Stimulated activated CD8-positive, alpha-beta memory T cell treated with anti-CD3 and anti-CD28 coated beads, Interleukin-15, amount 100 ng/mL, for 24 hours (primary cell): ENCODE results near the gene PTGES3L.
A peak's percentile ranks its signal among the peaks of the same experiment; 100 is the strongest.
"Not testable (repeated sequence)": the region's sequence is repeated elsewhere in the genome, so short reads cannot be mapped to it uniquely, and the experiment has no call there.

ENCODE experiments used
- DNase-seq: peaks from one replicate; pipeline ENCODE4 v3.0.0-alpha.2; 2020; ENCODE audit warnings: low read depth

The PTGES3L gene

DNA sequence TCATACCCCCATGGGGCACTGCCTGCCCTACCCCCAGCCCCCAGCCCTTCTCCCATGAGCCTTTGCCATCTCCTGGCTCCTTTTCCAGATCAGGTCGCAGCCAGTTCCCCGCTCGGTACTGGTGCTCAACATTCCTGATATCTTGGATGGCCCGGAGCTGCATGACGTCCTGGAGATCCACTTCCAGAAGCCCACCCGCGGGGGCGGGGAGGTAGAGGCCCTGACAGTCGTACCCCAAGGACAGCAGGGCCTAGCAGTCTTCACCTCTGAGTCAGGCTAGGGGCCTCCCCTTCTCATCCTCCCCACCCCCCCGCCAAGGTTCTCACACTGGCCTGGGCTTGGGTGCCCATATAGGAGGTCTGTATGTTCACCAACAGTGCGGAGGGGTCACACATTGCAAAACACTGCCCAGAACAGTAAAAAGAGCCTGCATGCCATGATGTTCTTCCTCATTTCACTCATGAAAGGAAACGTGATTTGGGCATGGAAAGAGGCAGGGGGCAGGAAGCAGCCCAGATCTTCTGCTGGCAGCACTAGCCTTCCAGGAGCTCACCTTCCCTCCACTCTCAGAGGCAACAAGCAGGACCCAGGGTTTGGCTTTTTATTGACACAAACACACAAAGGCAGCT is 34.3 kb upstream of the PTGES3L start:
- DNase-seq, result no peak

DNA sequence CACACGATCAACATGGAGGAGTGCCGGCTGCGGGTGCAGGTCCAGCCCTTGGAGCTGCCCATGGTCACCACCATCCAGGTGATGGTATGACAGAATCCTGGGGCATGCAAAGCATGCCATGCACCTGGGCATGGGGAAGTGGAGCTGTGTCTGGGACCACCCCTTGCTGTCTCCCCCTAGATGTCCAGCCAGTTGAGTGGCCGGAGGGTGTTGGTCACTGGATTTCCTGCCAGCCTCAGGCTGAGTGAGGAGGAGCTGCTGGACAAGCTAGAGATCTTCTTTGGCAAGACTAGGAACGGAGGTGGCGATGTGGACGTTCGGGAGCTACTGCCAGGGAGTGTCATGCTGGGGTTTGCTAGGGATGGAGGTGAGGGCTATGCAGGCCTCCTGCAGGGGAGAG is 33.4 kb upstream of the PTGES3L start:
- DNase-seq, result no peak

DNA sequence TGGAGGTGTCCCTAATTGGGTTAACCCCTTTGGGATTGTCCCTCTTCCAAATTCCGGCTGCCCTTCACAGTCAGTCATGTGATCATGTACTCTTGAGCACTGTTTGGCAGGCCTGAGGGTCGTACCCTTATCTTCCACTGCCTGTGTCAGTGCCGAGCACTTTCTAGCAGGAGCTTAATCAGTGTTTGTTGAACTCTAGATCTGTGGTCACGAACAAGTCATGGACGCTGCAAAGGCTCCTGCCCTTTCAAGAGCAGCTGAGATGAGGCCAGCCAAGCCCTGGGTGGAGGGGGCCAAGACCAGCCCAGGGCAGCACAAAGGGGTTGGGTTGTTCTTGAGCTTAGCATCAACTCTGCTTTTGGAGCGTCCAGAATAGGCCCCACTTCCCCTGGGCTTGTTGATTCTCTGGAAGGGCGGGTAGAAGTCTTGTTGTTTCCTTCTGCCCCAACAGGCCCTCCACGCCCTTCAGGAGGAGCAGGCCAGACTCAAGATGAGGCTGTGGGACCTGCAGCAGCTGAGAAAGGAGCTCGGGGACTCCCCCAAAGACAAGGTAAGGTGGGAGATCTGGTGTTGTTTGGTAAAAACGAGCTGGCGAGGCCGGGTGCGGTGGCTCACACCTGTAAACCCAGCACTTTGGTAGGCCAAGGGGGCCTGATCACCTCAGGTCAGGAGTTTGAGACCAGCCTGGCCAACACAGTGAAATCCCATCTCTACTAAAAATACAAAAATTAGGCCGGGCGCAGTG is 32.0 kb upstream of the PTGES3L start:
- DNase-seq, result no peak

DNA sequence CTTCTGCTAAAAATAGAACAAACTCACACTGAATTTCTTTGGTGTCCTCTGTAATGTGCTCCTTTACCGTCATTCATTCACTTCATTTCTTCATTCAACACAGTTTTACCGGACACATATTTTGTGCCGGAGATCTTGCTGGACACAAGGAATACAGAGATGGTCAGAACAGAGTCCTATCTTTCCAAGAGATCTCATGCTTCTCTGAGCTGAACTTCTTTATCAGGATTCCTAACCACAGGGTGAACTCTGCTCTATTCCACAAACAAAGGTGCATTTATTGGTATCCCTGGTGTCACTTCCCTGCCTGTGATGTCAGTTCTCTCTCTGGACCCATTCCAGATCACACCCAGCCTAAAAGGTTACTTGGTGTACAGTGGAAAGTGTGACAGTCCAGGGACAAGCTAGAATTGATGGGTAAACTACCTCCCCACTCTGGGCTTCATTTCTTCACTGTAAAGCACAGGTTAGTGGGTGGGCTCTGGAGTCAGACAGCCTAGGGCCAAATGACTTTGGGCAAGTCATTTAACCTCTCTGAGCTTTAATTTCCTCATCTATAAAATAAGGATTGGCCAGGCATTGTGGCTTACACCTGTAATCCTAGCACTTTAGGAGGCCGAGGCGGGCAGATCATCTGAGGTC is 30.9 kb upstream of the PTGES3L start:
- DNase-seq, result no peak

DNA sequence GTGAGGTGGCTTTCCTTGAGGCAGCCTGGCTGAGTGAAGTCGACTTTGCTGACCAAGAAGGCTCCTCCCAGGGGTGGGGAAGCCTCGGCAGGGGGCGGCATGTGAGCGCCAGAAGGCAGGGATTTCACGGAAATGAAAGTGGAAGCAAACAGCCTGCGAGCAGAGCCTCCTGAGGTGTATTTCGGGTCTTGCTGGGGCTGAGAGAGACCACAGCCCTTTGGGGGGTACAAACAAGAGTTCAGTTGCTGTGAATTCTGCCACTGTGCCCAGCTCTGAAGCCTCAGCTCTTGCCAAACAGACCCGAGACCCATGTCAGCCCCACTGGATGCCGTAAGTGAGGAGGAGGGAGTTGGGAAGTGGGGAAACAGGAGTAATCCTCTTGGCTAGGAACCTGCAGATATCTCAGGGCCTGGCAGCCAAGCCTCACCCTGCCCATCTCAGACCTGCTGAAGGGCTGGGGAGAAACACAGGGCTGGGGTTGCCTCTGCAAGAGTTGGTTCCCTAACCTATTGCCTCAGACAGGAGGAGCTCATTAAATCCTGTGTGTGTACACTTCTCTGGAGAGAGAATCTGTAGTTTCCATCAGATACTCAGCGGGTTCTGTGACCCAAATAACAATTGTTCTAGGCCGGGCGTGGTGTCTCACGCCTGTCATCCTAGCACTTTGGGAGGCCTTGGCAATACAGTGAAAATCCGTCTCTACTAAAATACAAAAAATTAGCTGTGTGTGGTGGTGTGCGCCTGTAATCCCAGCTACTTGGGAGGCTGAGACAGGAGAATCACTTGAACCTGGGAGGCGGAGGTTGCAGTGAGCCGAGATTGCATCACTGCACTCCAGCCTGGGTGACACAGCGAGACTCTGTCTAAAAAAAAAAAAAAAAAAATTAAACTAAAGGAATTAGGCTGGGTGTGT is 27.0 kb upstream of the PTGES3L start, which contains the start of gene IFI35:
Gene IFI35, plus strand, starts transcription at position 146 of the 913 bp plus-strand sequence. Its CDS starts 164 bp downstream, at position 310.
- peak; percentile 53 for DNase-seq

DNA sequence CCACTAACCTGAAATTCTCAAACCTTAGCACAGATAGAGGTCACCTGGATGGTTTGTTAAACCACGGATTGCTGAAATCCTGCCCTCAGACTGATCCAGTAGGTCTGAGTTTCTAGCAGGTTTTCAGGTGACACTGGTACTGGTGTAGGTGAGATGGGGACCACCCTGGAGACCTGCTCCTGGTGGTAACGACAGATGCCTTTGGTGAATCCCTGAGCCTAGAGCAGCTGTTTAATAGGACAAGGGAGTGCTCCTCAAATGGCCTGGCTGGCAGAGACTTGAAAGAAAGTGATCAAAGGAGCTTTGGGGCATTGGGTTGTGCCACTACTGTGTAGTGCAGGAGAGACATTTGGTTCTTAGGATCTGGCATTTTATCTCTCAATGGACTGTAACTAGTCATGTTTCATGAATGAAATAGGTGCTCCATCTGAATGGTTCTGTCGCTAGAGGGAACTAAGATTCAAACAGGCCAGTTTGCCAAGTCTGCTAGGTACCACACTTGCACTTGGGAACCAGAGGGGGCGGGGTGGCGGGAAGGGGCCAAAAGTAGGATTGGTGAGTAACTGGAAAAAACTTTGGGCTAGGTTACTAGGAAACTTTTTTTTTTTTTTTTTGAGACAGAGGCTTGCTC is 23.8 kb upstream of the PTGES3L start:
- no peak for DNase-seq

DNA sequence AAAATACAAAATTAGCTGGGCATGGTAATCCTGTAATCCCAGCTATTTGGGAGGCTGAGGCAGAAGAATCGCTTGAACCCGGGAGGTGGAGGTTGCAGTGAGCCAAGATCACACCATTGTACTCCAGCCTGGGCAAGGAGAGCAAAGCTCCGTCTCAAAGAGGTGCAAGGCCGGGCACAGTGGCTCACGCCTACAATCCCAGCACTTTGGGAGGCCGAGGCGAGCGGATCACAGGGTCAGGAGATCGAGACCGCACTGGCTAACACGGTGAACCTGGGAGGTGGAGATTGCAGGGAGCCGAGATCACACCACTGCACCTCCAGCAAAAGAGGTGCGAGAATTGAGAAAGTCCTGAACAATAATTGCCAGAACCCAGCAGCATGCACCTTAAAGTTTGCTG is 21.0 kb upstream of the PTGES3L start:
- DNase-seq, result not testable (repeated sequence)

DNA sequence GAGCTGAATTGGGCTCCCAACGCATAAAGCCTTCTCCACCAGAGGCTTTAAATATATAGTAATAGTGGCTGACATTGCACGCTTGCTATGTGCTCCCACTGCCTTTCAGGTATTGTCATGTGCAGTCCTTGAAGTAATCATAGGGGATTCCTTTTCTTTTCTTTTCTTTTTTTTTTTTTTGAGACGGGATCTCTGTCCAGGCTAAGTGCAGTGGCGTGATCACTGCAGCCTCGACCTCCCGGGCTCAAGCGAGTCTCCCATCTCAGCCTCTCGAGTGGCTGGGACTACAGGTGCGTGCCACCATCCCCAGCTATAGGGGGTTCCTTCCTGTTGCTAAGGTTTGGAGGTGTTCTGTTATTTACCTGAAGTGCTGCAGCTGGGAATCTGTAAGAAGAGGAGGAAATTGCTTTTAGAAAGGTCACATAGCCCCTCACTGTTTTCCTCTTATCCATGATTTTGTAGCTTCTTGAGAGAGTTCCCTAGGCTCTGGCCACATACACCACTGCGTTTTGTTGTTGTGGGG is 19.2 kb upstream of the PTGES3L start:
- no peak for DNase-seq

DNA sequence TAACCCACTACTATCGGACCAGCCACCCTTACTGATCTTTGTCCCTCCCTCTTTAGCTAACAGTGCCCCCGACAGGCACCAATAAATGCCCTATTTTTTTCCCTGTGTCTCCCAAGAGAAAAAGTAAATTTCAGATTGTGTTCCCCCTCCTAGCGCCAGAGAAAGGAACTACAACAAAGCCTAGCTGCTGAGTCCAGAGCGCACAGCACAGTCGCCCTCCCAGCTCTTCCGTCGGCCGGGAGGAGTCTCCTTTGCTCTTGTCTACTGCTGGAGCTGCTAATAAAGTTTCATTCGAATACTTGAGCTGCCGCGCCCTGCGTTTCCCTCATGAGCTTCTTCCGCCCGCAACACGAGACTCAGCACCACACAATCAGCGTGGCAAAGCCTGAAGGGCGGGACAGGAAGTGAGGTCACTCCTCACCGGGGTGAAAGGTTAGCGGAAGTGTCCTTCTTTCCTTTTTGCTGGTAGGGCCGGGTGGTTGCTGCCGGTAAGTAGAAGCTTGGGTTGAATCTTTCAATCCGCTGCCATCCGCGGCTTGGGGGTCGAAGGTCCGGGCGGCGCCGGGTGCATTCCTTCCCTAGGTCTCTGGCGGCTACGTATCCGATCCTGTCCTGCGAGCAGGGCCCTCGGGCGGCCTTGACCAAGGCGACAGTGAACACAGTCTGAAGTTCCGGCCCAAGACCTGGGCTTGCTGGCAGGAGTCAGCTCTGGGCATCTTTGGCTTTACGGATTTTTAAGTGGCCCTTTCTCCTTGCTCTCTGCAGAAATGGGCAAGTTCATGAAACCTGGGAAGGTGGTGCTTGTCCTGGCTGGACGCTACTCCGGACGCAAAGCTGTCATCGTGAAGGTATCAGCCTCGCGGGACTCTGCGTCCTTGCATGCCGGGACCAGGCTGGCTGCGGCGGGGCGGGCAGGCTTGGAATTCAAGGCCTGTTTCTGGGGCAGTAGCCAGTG is 18.4 kb upstream of the PTGES3L start, which contains the start of gene RPL27:
Gene RPL27, plus strand, starts transcription at position 436 of the 955 bp plus-strand sequence. Its CDS starts 332 bp downstream, at position 768.
- peak; percentile 86 for DNase-seq

DNA sequence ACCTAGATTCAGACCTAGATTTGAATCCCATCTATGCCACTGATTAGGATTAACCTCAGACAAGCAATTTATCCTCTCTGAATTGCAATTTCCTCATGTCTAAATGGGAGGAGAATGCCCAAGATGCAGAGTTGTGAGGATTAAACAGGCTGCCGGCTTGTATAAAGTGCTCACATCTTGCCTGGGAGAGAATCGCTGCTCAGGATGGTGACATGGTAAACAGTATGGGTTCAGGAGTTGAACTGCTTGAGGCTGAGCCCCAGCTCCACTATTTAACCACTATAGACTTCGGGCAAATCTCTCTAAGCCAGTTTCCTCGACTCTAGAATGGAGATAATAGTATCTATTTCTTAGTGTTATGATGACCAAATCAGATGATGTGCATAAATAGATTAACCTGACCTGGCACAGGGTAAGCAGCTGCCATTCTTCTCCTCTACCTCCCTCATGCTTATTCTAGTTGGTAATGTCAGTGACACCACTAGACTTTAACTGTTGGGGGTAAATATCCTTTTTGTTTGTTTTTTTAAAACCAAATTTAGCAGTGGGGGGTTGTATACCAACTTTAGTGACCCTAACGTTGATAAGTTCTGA is 17.6 kb upstream of the PTGES3L start:
- DNase-seq, result no peak

DNA sequence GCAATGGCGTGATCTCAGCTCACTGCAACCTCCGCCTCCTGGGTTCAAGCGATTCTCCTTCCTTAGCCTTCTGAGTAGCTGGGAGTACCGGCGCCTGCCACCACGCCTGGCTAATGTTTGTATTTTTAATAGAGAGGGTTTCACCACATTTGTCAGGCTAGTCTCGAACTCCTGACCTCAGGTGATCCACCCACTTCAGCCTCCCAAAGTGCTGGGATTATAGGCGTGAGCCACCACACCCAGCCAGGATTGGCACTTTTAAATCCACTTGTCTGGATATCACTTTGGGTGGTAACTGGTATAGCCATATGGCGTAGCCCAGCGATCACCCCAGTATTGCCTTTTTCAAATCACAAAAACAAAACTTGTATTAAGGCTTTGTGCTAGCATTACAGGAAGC is 14.0 kb upstream of the PTGES3L start:
- DNase-seq, result not testable (repeated sequence)

DNA sequence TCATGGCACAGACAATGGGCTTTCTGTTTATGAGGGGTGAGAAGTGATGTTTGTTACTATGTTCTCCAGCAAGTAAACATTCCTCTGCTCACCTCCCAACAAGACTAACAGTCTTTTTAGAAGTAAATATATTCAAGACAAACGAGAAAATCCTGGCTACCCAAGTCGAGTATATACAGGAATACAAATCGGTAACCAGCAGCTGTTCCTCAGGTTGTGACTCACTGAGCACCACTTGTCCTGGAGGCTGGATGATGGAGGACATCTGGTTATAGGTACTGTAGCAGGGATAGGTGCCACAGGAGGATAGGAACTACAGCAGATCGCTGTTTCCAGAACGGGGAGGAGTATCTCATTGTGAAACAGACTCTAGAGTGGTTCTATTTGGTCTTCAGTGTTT is 13.0 kb upstream of the PTGES3L start:
- no peak for DNase-seq

DNA sequence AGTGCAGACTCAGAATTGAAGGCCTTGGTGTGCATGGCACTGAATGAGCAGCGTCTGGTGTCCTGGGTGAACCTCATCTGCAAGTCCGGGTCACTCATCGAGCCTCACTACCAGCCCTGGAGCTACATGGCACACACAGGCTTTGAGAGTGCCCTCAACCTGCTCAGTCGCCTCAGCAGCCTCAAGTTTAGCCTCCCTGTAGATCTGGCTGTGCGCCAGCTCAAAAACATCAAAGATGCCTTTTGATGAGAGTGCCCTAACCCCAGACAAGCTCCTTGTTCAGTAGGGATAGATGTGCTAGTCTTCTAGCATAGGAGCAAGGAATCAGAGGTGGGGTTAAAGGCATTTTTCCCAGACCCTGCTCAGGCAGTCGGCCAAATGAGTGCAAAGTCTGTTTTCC is 11.6 kb upstream of the PTGES3L start:
- no peak for DNase-seq

DNA sequence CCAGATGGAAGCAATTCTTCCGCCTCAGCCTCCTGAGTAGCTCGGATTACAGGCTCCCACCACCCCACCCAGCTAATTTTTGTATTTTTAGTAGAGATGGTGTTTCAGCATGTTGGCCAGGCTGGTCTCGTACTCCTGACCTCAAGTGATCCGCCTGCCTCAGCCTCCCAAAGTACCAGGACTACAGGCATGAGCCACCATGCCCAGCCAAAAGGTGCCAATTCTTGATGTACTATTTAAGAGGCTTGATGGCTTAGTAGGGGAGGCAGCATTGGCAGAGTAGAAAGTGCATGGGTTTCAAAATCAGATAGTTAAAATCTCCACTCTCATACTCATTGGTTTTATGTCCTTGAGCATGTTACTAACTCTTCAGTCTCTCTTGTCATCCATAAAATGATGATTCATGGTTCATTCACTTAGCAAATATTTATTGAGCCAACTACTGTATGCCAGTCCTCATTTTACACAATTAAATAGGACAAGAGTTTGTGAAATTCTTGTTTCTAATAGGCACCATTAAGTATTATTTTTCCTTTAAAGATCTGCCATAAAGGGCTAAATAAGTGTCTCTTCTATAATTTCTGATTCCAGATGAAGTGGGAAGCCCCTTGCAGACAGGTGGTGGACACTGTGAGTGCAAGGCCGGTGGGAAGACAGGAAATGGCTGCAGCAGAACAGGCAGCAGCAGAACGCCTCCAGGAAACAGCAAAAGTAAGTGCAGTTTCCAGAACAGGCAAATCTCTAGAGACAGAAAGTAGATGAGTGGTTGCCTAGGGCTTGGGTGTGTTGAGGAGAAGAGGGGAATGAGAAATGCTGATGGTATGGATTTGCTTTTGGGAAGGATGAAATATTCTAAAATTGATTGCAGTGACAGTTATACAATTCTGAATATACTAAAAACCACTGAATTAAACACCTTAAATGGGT is 10.1 kb upstream of the PTGES3L start:
- no peak for DNase-seq

DNA sequence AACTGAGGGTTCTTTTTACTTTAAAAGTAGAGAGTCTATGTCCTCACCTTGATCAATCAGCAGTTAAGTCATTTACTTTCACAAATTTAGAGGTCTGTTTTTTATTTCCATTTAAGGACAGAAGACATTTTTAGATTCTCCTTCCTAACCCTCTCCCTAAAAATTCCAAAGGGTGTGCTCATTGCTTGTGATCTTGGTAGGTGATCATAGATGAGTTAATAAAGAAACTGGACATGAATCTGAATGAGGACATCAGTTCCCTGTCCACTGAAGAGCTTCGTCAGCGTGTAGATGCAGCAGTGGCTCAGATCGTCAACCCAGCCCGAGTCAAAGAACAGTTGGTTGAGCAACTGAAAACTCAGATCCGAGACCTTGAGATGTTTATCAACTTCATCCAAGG is 9.3 kb upstream of the PTGES3L start:
- DNase-seq, result no peak

DNA sequence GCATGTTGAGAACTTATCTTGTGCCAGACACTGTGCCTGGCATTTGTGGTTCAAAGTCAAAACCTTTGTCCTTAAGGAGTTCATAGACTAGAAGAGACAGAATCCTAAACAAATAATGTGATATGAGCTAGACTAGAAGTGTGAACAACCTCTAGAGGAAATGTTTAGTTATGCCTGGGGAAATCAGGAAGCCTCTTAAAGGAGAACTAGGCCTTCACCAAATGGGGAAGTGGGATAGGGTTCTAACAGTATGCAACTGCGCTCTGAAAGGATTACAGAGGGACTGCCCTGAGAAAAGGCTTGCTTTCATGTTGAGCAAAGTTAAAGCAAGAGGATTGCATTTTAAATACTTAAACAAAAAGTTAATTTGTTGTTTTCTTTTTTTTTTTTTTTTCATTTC is 5.3 kb upstream of the PTGES3L start:
- DNase-seq, result no peak

DNA sequence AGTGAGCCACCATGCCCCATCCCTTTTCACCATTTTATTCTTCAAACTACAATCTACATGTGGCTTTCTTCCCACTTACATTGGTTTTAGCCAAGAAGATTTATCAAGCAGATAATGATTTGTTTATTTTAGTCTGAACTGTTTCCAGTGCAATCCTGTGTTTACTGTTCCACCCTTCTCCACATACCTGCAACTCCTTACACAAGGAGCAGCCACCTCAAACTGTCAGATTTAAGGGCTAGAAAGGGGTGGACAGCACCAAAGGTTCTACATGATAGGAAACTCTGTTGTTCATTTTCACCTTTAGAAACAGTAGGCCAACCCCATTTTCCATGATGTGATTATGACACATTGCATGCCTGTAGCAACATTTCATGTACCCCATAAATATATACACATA is 2.4 kb upstream of the PTGES3L start:
- DNase-seq, result no peak

DNA sequence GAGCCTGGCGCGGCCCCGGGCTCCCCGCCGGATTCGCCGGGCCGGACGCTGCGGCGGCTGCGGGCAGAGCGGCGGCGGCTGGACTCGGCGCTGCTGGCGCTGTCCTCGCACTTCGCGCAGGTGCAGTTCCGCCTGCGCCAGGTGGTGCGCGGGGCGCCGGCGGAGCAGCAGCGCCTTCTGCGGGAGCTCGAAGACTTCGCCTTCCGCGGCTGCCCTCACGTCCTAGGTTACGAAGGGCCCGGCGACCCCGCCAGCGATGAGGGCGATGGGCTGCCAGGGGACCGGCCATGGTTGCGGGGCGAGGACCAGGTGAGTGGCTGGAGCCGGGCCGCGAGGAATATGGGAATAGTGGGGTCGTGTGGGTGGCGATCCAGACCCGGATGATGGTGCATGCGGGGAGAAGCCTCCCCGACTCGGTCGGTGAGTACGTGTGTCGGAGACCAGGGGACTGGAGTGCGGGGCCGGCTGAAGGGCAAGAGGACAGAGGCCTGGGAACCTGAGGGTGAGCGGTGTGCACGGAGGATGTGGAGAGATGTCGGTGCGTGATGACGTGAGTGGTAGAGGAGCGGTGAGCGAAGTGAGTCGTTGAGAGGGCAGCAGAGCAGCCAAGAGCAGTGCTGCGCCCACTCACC is 1.0 kb upstream of the PTGES3L start:
- peak; percentile 24 for DNase-seq
